ENCODE results near the gene MTHFR.

Gene MTHFR

DNA sequence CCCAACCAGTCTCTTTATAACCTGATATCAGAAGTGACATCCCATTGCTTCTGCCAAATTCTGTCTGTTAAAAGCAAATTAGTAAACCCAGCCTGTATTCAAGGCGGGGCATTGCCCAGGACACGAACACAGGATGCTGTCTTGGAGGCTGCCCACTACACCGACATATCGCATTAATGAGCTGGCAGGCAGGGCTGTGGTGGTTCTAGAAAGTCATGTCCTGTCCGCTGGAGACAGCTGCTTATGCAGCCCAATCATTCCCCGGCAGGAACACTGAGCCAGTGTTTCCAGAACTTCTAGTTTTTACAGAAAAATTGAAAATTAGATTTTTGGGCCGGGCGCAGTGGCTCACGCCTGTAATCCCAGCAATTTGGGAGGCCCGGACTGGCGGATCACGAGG, 24.5 kb downstream of the MTHFR start:
- peak; percentile 18 for DNase-seq (ENCODE audit: low read depth)

DNA sequence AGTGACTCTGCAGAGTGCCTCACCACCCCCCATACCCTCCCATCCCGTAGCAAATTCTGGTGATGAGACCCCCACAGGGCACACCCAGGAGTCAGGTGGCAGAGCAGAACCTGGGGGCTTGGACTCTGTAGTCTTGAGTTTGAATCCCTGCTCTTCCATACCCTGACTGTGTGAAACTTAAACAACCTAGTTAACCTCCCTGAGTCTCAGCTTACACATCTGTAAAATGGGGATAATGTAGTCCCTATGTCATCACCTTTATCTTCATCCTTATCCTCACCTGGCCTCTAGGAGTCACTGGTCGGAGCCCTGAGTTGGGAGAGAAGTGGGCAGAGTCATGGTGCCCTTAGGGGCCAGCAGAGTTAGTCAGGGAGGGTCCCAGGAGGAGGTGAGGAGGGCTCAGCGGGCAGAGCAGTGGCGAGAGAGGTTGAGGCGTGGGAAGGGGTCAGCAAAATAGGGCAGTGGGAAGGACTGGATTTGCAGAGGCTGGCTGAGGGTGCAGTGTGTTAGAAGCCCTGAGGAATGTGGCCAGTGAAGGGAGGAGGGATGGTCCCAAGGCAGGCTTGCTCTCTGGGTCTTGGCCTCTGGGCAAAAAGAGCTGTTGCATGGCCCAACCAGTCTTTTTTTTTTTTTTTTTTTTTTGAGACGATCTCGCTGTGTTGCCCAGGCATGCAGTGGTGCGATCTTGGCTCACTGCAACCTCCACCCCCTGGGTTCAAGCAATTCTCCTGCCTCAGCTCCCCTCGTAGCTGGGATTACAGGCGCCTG, 25.2 kb downstream of the MTHFR start:
- no peak for DNase-seq (ENCODE audit: low read depth)

GRCh38 chr1:11779715-11780379, 25.9 kb downstream of the MTHFR start:
- no peak for DNase-seq (ENCODE audit: low read depth)

- no peak for DNase-seq (ENCODE audit: low read depth)
These were observed 26.7 kb downstream of the MTHFR start for GRCh38 chr1:11778844-11779623.

DNA sequence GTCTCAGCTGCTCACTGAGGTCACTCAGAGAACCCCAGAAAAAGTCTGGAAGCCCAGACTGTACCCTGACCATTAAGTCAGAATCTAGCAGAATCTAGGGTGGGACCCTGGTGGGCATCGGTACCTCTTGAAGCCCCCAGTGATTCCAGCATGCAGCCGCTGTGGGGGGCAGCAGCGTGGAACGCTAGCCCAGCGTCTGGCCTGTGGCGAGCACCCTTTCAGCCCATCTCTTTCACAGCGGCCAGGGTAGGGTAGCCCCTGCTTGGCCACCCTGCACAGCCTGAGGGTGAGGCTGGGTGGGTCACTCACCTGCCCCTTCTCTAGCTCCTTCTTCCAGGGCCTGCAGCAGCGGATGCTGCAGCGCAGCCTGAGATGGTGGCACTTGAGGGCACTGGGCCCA, 27.4 kb downstream of the MTHFR start:
- DNase-seq (ENCODE audit: low read depth): no peak

GRCh38 chr1:11777658-11778322, 28.0 kb downstream of the MTHFR start:
- DNase-seq (ENCODE audit: low read depth): no peak

DNA sequence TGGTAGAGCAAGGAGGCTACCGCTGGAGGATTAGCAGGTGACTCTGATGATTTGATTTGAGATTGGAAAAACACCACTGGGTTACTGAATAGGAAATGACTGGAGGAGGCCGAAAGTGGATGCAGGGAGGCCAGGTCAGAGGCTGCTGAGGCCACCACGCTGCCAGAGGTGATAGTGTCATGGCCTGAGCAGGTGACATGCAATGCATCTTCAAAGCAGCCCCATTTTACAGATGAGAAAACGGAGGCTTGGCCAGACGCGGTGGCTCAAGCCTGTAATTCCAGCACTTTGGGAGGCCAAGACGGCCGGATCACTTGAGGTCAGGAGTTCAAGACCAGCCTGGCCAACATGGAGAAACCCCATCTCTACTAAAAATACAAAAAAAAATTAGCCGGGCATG, 31.0 kb downstream of the MTHFR start:
- DNase-seq (ENCODE audit: low read depth): no peak

DNA sequence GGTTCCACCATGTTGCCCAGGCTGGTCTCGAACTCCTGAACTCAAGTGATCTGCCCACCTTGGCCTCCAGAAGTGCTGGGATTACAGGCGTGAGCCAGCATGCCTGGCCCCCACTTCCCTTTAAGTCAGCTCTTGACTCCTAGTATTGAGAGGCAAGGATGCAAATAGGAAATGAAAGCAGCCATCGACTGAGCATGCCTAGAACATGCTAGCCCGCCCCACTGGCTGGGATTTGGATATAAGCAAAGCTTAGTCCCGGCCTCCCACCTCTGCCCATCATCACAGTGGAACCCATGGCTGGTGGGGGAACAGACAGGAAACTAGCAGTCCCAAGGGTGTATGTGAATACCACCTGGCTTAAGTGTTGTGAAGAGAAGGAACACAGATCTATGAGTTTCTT, 33.3 kb downstream of the MTHFR start:
- DNase-seq (ENCODE audit: low read depth): no peak

GRCh38 chr1:11771481-11772043, 34.2 kb downstream of the MTHFR start:
- no peak for DNase-seq (ENCODE audit: low read depth)

DNA sequence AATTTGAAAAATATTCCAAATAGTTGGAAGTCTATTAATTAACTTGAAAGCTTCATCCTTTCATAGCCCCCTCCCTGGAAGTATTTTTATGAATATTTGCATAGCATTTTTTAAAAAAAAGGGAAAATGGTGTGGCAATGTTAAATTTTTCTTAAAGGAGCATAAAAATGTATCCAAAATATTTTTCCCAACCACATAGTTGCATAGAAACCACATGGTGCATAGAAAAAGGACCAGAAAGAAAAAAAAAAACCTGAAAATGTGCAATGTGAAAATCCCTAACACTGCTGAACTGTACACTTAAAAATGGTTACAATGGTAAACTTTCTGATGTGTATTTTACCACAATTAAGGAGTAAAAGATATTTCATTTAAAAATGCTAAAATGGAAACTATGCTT, 35.8 kb downstream of the MTHFR start:
- DNase-seq (ENCODE audit: low read depth): no peak

DNA sequence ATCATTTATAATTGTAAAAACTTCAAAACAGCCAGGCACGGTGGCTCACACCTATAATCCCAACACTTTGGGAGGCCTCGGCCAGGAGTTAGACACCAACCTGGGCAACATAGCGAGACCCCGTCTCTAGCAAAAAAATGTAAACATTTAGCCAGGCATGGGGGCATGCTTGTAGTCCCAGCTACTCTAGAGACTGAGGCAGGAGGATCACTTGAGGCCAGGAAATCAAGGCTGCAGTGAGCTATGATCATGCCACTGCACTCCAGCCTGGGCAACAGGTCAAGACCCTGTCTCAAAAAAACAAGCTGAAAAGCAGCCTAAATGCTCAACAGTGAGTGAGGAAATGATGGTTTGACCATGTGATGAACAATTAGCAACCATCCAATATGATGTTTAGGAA, 36.5 kb downstream of the MTHFR start:
- DNase-seq (ENCODE audit: low read depth): no peak

DNA sequence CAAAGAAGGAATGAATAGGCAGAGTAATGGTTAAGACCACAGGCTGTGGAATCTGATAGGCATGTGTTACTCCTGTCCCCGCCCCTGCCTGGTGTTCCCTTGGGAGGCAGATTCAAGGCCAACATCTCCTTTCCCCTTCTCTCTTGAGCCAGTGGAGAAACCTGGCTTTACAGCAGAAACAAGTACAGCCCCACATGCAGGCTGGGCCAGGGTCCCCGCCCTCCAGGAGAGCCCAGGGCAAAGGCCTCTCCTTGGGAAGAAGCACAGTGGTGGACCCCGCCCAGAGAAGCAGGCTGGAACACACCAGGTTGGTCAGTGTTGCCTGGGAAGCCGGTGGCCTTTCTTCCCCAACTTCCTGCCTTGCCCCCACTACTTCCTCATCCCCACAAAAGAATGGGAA, 36.9 kb downstream of the MTHFR start:
- no peak for DNase-seq (ENCODE audit: low read depth)

DNA sequence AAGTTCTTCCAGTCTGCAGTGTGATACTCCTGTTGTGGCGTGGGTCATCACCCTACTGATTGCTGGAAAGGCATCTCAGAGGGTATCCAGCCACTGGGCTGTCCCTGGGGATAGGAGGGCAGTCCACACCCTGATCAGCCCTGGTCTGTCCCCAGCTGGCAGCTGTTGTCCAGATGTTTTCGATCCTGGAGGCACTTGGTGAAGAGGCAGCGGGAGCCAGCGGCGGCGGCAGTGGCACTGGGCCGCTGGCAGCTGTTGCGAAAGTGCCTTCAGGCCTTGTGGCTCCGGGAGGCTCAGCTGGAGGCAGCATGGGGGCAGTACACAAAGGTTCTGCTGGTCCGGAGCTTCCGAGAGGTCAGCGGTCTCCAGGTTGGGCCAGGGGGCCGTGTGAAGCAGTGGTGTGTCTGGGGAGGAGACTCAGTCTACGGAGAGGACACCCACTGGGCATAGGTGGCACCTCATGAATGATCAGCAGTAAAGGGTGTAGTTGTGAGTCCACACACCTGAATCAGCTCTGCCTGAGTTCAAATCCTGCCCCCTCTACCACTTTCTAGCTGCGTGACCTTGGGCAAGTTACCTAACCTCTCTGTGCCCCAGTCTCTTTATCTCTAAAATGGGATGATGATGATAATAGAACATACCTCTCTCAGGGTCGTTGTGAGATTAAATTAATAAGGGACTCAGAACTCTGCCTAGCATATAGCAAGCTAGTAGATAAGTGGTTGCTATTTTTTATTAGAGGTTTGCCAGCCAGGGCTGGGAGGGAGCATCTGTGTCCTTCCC, 37.7 kb downstream of the MTHFR start:
- DNase-seq (ENCODE audit: low read depth): no peak

DNA sequence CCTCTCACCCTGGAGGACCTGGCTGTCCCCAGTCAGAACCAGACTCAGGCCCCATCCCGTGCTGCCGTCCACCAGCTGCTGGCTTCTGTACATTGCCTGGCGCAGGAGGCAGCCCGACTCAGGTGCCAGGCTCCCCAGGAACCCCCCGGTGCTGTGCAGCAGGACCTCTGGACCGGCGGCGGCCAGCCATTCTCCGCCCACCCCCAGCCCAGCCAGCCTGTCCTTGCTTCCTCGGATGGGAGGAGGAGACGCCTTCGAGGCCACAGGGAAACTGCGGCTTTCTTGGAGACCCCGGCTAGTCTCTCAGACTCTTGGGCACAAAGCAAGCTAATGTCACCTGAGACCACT, 39.4 kb downstream of the MTHFR start:
- DNase-seq (ENCODE audit: low read depth): no peak

DNA sequence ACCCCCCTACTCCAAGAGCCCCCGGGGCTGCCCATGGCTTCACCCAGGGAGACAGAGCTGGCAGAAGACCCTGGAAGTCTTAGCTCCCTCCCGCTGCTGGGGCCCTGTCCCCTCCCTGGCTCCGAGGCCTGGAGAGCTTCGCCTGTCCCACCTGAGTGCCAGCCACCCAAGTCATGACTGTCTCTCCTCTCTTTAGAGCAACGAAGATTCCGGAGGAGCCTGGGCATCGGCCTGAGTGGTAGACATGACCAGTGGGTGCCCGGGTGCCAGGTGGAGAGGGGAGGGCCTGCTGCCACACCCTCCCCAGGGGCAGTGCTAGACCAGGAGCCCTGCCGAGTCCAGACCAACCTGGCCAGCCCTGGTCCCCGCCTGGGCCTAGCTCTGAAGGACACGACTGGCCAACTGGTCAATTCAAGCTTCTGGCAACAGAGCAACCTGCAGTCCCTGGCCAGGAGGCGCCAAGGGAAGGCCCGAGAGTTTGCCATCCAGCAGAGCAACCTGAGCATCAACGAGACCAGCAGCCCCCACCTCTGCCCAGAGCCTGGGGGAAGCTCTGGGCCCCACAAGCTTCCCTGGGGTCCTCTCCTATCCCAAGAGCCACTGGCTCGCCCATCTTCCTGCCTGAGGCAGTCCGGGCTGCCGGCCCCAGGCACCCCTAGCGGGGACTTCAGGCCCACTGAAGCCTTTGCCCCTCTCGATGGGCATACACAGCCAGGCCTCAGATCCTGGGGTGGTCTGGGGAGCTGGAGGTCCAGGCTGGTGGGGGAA, 39.9 kb downstream of the MTHFR start:
- DNase-seq (ENCODE audit: low read depth): no peak

DNA sequence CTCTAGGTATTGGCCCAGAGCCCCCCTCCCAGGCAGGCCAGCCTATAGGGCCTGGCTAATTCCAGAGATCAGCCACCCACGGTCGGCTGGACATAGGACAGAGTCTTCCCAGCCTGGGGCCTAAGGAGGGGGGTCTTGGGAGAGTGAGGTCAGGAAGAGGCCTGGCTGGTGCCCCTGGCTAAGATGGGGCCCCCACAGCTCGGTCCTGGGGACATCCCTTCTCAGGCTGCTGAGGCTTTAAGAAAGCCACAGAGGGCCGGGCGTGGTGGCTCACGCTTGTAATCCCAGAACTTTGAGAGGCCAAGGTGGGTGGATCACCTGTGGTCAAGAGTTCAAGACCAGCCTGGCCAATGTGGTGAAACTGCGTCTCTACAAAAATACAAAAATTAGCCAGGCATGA, 41.2 kb downstream of the MTHFR start:
- DNase-seq (ENCODE audit: low read depth): no peak

DNA sequence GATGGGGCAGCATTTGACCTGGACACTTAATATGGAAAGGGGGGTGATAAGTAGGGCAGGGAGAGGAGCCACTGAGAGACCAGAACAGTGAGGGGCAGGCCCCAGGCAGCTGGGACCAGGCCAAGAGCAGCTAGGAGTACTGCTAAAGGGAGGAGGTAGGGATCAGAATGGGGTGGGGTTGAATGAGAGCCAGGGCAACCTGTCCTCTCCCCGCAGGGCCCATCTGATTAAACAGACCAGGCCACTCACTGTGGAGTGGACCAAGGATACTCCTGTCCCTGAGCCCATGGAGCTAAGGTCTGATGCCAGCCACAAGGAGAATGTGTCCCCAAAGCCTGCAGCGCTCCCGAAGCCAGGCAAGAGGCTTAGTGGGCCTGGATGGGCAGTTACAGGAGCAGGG, 41.6 kb downstream of the MTHFR start:
- DNase-seq (ENCODE audit: low read depth): no peak

DNA sequence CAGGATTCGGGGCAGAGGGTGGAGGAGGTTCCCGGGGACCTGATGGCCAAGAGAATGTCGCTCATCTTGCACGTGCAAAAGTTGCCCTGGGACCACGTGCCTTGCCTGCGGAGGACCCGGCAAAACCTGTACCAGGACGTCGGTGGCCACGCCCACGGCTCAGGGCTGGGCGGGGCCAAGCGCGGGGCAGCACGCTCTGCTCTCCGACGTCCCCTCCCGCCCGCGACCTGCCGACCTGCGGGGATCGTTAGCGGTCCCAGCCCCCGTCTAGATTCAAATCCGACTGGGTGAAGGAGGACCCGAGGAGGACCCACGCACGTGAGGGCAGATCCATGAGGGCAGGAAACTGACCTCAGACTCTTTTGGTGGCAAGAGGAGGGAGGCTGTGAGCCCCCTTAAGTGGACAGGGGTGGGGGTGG, 43.8 kb downstream of the MTHFR start, which contains the start of gene C1orf167:
TSS of gene C1orf167 (plus strand) at position 206 of the 419 bp plus-strand sequence. CDS start 2,208 bp downstream, outside the sequence.
- DNase-seq (ENCODE audit: low read depth): no peak

GRCh38 chr1:11761285-11761684, 44.5 kb downstream of the MTHFR start:
- DNase-seq (ENCODE audit: low read depth): no peak

DNA sequence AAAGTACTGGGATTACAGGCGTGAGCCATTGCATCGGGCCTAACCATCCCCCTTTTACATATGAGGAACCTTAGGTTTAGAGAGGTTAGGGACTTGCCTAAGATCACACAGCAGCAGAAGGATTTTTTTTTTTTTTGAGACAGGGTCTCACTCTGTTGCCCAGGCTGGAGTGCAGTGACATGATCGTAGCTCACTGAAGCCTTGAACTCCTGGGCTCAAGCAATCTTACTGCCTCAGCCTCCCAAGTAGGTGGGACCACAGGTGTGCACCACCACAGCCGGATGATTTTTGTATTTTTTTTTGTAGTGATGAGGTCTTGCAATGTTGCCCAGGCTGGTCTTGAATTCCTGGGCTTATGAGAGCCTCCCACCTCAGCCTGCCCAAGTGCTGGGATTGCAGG, 46.0 kb downstream of the MTHFR start:
- no peak for DNase-seq (ENCODE audit: low read depth)

- no peak for DNase-seq (ENCODE audit: low read depth)
These were observed 48.7 kb downstream of the MTHFR start for GRCh38 chr1:11757047-11757446.

All from ELR (cell line).